T-helper 9 cell (primary cell): ENCODE data around the gene PSMG1.
"Not testable (repeated sequence)": the region's sequence is repeated elsewhere in the genome, so short reads cannot be mapped to it uniquely, and the experiment has no call there.

ENCODE experiments used
- DNase-seq: peaks from one replicate; pipeline ENCODE4 v3.0.0-alpha.2; 2020

Gene PSMG1

GRCh38 chr21:39155578-39155977 lies 27.7 kb downstream of the PSMG1 start:
- no peak for DNase-seq

GRCh38 chr21:39153842-39154241 lies 29.4 kb downstream of the PSMG1 start:
- no peak for DNase-seq

- DNase-seq, result no peak
Observed at GRCh38 chr21:39153373-39153772, 29.9 kb downstream of the PSMG1 start.

- no peak for DNase-seq
Observed at GRCh38 chr21:39152271-39152670, 31.0 kb downstream of the PSMG1 start.

DNA sequence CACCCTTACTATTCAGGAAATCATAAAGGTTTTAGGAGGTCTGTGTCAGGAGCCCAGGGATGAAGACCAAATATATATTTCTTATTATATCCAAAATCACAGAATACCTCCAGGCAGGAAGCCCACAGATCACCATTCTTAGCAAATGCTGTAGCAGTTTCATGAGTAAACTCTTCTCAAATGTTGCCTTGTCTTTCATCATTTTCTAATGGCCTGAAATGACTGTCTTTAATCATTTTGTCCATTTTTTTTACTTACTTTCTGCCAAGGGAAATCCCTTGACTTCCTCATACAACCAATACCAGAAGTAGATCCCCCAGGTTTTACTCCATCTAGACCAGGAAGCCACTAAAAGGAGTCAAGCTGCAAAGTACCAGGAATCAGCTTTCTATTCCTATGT lies 32.4 kb downstream of the PSMG1 start:
- DNase-seq, result no peak

- no peak for DNase-seq
Observed at GRCh38 chr21:39150316-39150715, 32.9 kb downstream of the PSMG1 start.

GRCh38 chr21:39149882-39150281 lies 33.4 kb downstream of the PSMG1 start:
- no peak for DNase-seq

GRCh38 chr21:39148975-39149374 lies 34.3 kb downstream of the PSMG1 start:
- DNase-seq, result no peak

- no peak for DNase-seq
Observed at GRCh38 chr21:39144191-39144590, 39.1 kb downstream of the PSMG1 start.

DNA sequence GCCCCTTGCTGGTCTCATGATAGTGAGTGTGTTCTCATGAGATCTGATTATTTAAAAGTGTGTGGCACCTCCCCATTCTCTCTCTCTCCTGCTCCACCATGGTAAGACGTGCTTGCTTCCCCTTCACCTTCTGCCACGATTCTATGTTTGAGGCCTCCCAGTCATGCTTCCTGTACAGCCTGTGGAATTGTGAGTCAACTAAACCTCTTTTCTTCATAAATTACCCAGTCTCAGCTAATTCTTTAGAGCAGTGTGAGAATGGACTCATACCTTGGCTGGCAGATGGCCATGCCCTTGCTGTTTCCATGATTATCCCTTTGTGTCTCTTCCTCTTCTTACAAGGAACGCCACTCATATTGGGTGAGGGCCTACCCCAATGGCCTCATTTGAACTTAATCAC lies 40.3 kb downstream of the PSMG1 start:
- no peak for DNase-seq

- no peak for DNase-seq
Observed at GRCh38 chr21:39141502-39141901, 41.7 kb downstream of the PSMG1 start.

DNA sequence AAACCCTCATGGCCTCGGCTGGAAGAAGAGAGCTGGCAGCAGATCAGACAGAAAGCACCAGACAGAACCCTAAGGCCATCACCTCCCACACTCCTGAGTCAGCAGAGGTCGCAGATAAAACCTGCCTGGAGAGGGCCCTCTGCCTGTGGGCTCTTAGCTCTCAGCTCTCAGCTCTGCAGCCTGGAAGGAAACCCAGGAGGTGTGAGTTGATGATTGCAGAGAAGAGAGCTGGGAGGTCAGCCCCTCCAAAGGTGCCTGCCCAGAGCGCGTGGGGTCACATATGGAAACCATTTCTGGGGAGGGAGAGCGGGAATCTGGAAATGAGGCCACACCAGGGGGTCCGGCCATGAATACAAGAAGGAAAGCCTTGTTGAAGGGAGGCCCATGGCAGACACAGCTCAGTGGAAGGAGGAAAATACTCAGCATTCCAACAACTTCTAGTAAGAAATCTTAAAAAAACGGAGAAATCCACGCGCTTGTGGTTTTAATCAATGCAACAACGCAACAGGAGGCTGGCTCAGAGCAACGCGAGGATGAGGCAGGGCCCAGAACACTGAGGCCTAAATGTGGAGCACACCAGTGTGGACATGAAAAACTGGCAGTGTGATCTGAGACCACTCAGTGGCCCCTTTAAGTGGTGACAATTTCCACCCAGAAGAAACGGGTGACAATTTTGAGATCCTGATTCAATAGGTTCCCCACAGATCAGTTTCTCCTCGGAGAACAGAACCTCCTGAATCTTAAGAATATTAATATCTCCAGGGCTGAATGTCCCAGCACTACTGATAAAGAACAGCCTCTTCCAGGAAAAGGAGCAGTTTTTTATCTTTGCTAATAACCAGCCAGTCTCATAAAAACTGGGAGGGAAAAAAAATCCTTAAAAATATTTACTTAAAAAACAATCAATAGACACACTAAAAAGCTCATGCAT lies 45.7 kb downstream of the PSMG1 start:
- no peak for DNase-seq

GRCh38 chr21:39136711-39137110 lies 46.5 kb downstream of the PSMG1 start:
- no peak for DNase-seq

DNA sequence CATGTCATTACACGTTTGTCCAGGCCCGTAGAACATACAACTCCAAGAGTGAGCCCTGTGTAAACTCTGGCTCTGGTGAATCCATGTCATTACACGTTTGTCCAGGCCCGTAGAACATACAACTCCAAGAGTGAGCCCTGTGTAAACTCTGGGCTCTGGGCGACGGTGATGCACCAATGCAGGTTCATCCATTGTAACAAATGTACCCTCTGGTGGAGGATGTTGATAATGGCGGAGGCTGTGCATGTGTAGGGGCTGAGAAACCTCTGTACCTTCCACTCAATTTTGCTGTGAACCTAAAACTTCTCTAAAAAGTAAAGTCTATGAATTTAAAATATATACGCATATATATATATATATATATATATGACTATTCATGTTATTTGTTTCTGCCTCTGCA lies 47.1 kb downstream of the PSMG1 start:
- DNase-seq, result not testable (repeated sequence)

DNA sequence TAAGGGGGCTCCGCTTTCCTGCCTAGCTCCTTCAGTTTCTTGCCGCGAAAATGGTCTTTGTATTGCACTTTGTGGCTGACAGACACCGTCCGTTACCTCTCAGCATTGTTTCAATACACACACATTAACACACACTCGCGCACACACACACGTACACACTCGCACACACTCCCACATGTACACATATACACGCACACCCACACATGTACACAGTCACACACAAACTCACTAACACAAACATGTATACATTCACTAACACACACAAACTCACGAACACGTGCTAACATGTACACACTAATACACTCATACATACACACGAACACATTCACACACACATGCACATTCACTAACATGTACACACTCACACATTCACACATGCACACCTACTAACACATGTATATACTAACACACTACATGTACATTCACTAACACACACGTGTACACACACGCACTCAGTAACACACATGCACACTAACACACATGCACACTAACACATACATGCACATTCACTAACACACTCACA lies 48.9 kb downstream of the PSMG1 start:
- DNase-seq, result no peak

GRCh38 chr21:39132248-39132647 lies 51.0 kb downstream of the PSMG1 start:
- DNase-seq, result no peak

DNA sequence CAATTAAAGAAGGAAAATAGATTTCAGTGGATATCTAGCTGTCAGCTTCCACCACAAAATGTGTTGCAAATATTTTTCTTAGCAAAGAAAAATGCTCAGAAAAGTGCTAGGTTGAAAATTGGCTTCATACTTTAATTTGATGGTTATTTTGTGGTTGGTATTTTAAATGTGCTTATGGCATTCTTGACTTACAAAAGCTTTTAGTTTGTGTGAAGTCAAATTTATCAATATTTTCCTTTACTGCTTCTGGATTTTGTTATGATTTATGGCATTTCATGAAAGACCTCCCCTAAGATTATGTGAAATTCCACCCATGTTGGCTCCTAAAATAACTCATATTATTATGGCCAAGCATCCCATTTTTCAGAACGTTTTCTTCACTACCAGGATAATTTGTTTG lies 51.5 kb downstream of the PSMG1 start:
- no peak for DNase-seq

DNA sequence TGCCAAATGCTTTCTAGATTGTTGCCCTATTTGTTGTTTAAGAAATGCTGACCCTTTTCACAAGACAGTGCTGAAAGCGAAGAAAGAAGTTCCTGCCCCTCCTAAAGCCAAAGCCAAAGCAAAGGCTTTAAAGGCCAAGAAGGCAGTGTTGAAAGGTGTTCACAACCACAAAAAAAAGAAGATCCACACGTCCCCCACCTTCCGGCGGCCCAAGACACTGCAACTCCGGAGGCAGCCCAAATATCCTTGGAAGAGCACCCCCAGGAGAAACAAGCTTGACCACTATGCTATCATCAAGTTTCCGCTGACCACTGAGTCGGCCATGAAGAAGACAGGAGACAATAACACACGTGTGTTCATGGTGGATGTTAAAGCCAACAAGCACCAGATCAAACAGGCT lies 55.7 kb downstream of the PSMG1 start:
- DNase-seq, result no peak

DNA sequence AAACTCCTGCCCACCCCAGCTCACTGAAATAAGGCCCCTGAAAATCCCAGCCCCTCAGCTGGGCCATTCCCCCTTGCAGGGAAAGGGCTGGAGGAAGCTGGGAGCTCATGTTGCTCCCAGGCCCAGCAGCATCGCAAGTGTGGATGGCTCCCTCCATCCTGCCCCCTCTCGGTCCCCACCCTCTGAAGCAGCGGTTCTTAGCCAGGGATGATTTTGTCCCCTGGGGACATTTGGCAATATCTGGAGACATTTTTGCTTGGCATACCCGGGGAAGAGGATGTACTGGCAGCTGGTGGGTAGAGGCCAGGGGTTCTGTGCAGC lies 56.8 kb downstream of the PSMG1 start:
- DNase-seq, result no peak

DNA sequence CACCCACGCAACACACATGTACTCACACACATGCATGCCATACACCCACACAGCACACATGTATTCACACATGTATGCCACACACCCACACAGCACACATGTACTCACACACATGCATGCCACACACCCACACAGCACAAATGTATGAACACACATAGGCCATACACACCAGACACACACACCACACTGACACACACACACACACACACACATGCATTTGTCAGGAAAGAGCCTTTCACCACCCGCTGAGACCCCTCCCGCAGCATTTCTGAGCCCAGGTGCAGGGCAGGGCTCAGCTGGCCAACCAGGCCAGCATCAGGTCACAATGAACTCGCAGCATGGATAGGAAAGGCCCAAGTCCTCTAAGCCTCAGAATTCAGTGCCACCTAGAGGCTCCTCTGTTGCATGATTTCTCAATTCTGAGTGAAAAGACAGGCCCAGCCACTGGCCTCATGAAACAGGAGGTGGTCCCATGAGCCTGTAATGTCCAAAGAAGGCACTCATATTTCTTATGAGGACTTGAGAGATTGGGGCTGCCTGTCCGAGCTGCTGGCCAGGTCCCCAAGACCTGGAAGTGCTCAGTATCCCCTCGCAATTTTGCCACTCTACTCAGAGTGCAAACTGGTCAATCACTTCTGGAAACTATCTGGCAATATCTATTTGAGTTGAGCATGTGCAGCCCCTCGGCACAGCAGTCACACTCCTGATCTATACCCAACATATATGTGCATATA lies 57.3 kb downstream of the PSMG1 start:
- no peak for DNase-seq
